Hepatocyte (in vitro differentiated cells): ENCODE data around the gene TACR2.

ENCODE experiments used
- EZH2 ChIP-seq: fragments of 200-600 bp; sonication (generic); IDR thresholded peaks from 2 replicates; pipeline ENCODE4 v1.6.1; 2016; ENCODE audit warnings: antibody characterized with exemption, mild to moderate bottlenecking, borderline replicate concordance
- EZH2phosphoT487 ChIP-seq: fragments of 200-600 bp; sonication (generic); IDR thresholded peaks from one replicate; pipeline ENCODE4 v1.6.1; 2018; ENCODE audit warnings: antibody characterized with exemption, mild to moderate bottlenecking, low read depth, moderate library complexity; ENCODE audit not compliant: unreplicated experiment, severe bottlenecking
- TF ChIP-seq, protein P1 (sequence below): fragments of 200-600 bp; sonication (generic); IDR thresholded peaks from 2 replicates; pipeline ENCODE4 v1.5.1; 2016; ENCODE audit warnings: antibody characterized with exemption, mild to moderate bottlenecking; ENCODE audit not compliant: poor library complexity

DNA sequence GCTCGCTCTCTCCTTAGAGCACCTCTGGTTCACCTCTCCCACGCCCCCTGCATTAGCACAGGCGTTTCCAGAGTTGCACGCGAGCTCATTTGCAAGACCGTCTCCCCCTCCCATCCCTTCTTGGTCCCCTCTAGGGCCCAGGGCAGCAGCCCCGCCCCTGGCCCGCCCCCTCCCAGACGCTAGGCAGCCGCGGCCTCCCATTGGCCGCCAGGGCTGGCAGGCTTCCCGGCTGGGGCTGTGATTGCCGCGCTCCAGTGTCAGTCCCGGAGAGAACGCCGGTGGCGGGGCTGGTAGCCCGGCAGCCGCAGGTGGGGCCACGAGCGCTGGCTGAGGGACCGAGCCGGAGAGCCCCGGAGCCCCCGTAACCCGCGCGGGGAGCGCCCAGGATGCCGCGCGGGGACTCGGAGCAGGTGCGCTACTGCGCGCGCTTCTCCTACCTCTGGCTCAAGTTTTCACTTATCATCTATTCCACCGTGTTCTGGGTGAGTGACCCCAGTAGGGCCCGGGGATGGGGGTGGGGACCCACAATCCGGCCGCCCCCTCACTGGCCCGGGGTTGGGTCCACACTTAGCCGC lies 34.6 kb upstream of the TACR2 start, which contains the start of gene TSPAN15:
- TF ChIP-seq, protein P1, sequence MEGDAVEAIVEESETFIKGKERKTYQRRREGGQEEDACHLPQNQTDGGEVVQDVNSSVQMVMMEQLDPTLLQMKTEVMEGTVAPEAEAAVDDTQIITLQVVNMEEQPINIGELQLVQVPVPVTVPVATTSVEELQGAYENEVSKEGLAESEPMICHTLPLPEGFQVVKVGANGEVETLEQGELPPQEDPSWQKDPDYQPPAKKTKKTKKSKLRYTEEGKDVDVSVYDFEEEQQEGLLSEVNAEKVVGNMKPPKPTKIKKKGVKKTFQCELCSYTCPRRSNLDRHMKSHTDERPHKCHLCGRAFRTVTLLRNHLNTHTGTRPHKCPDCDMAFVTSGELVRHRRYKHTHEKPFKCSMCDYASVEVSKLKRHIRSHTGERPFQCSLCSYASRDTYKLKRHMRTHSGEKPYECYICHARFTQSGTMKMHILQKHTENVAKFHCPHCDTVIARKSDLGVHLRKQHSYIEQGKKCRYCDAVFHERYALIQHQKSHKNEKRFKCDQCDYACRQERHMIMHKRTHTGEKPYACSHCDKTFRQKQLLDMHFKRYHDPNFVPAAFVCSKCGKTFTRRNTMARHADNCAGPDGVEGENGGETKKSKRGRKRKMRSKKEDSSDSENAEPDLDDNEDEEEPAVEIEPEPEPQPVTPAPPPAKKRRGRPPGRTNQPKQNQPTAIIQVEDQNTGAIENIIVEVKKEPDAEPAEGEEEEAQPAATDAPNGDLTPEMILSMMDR, result no peak
- TF ChIP-seq EZH2, result no peak
- no peak for TF ChIP-seq EZH2phosphoT487
